ENCODE measurements around the gene BNIPL.

BNIPL gene

DNA sequence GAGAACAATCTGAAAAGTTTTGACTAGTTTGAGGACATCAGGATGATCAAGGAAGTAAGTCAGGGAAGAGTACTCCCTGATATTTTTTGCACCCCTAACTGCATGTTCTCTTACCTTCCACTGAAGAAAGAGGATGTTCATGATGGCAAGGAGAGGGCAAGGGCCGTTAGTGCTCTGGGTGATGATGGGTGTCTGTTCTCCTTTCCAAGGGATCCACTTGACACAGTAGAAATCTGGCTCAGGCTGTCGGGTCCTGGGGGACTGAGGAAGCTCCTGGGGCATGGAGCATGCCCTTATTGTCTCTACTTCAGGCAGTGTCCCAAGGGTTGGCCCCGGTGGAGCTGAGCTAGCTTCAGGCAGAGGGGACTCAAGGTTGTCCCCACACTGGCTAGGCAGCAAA lies 34.3 kb upstream of the BNIPL start:
- Histone ChIP-seq H3K36me3 (replicated peaks; ENCODE audit: insufficient read depth, low read length) (no peaks in the 10 kb centered on the region), H2AFZ (ENCODE audit: low read length) (no peak overlapping the region), H3K27ac (ENCODE audit: low read length) (no peak overlapping the region), H3K9me3 (replicated peaks; ENCODE audit: insufficient read depth, low read length) (no peaks in the 10 kb centered on the region), H3K4me1 (ENCODE audit: low read length) (peaks cover 8% of the 10 kb centered on the region), H3K9me2 (replicated peaks; ENCODE audit: insufficient read depth, low read length) (no peaks in the 10 kb centered on the region), H3K27me3 (replicated peaks; ENCODE audit: insufficient read depth, low read length) (no peaks in the 10 kb centered on the region), H4K20me1 (ENCODE audit: insufficient read depth, low read length) (no peaks in the 10 kb centered on the region), H3K9ac (ENCODE audit: low read length) (no peak overlapping the region), H3F3A (ENCODE audit: insufficient read depth, low read length) (peaks cover 13% of the 10 kb centered on the region), H3K4me3 (ENCODE audit: low read length) (no peak overlapping the region), H3K79me2 (ENCODE audit: low read length) (peaks cover 10% of the 10 kb centered on the region; the same call in 1 of the 2 replicates), H3K4me2 (ENCODE audit: low read depth, low read length) (no peak overlapping the region)
- TF ChIP-seq, protein P1, sequence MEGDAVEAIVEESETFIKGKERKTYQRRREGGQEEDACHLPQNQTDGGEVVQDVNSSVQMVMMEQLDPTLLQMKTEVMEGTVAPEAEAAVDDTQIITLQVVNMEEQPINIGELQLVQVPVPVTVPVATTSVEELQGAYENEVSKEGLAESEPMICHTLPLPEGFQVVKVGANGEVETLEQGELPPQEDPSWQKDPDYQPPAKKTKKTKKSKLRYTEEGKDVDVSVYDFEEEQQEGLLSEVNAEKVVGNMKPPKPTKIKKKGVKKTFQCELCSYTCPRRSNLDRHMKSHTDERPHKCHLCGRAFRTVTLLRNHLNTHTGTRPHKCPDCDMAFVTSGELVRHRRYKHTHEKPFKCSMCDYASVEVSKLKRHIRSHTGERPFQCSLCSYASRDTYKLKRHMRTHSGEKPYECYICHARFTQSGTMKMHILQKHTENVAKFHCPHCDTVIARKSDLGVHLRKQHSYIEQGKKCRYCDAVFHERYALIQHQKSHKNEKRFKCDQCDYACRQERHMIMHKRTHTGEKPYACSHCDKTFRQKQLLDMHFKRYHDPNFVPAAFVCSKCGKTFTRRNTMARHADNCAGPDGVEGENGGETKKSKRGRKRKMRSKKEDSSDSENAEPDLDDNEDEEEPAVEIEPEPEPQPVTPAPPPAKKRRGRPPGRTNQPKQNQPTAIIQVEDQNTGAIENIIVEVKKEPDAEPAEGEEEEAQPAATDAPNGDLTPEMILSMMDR (IDR thresholded peaks at IDR 0.05; ENCODE audit: low read length), result no peak
- TF ChIP-seq EZH2 (optimal IDR thresholded peaks at IDR 0.05; ENCODE audit: low read depth, low read length), result no peak
- no peak for TF ChIP-seq EZH2phosphoT487 (IDR thresholded peaks at IDR 0.05; ENCODE audit: low read length)
- no peak for DNase-seq

DNA sequence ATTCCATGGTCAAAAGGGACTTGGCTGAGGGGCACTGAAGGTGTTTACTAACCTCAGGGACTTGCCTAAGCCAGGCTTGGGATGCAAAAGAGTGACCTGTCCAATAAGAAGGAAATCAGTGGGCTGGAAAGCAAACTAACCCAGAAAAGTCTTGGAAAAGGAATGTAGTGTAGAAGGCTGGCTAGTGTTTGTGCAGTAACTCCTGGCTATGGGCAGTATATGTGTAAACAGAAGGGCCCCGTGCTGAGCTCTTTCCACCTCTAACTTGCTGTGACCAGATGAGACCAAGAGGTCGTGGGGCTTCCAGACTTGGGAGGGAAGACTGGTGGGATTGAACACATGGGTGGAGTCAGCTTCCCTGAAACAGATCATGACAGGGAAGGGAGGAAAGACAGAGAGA lies 33.8 kb upstream of the BNIPL start:
- H4K20me1 ChIP-seq (ENCODE audit: insufficient read depth, low read length), result no peaks in the 10 kb centered on the region
- no peak overlapping the region for H3K27ac ChIP-seq (ENCODE audit: low read length)
- H3K9me3 ChIP-seq (replicated peaks; ENCODE audit: insufficient read depth, low read length), result no peaks in the 10 kb centered on the region
- H3K9ac ChIP-seq (ENCODE audit: low read length), result no peak overlapping the region
- H3K9me2 ChIP-seq (replicated peaks; ENCODE audit: insufficient read depth, low read length), result no peaks in the 10 kb centered on the region
- no peaks in the 10 kb centered on the region for H3K27me3 ChIP-seq (replicated peaks; ENCODE audit: insufficient read depth, low read length)
- DNase-seq, result no peak
- H3F3A ChIP-seq (ENCODE audit: insufficient read depth, low read length), result peaks cover 17% of the 10 kb centered on the region
- H3K36me3 ChIP-seq (replicated peaks; ENCODE audit: insufficient read depth, low read length), result no peaks in the 10 kb centered on the region
- no peak overlapping the region for H2AFZ ChIP-seq (ENCODE audit: low read length)
- peaks cover 11% of the 10 kb centered on the region for H3K4me1 ChIP-seq (ENCODE audit: low read length)
- TF ChIP-seq EZH2 (optimal IDR thresholded peaks at IDR 0.05; ENCODE audit: low read depth, low read length), result no peak
- TF ChIP-seq, protein P1 (IDR thresholded peaks at IDR 0.05; ENCODE audit: low read length), result no peak
- TF ChIP-seq EZH2phosphoT487 (IDR thresholded peaks at IDR 0.05; ENCODE audit: low read length), result no peak
- no peak overlapping the region for H3K4me2 ChIP-seq (ENCODE audit: low read depth, low read length)
- H3K79me2 ChIP-seq (ENCODE audit: low read length), result peaks cover 10% of the 10 kb centered on the region; the same call in 1 of the 2 replicates
- H3K4me3 ChIP-seq (ENCODE audit: low read length), result no peak overlapping the region

DNA sequence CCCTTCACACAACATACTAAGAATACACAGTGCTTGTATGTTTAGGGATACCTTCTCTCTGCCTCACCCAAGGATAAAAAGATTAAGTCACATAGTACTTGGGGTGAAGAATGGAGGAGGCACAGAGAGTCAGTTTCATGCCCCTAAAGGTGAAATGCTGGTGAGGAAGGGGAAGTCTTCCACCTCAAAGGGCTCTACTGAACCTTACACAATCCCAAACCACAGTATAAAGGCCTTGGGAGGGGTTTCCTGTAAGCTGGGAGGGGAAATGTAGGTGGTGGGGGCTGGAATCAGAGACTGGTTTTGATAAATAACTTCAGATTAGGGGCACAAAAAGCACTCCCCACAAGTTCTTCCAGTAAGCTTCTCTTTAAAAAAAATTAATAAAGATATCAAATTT lies 33.2 kb upstream of the BNIPL start:
- Histone ChIP-seq H3K9ac (ENCODE audit: low read length) (no peak overlapping the region), H3K27ac (ENCODE audit: low read length) (no peak overlapping the region), H3K9me3 (replicated peaks; ENCODE audit: insufficient read depth, low read length) (no peaks in the 10 kb centered on the region)

More for the DNA sequence above, 33.2 kb upstream of the BNIPL start:
- Histone ChIP-seq H3K9me2 (replicated peaks; ENCODE audit: insufficient read depth, low read length) (no peaks in the 10 kb centered on the region), H3K4me3 (ENCODE audit: low read length) (no peak overlapping the region), H4K20me1 (ENCODE audit: insufficient read depth, low read length) (no peaks in the 10 kb centered on the region), H2AFZ (ENCODE audit: low read length) (no peak overlapping the region), H3F3A (ENCODE audit: insufficient read depth, low read length) (peaks cover 21% of the 10 kb centered on the region), H3K4me2 (ENCODE audit: low read depth, low read length) (no peak overlapping the region), H3K36me3 (replicated peaks; ENCODE audit: insufficient read depth, low read length) (no peaks in the 10 kb centered on the region), H3K4me1 (ENCODE audit: low read length) (peaks cover 15% of the 10 kb centered on the region), H3K27me3 (replicated peaks; ENCODE audit: insufficient read depth, low read length) (no peaks in the 10 kb centered on the region), H3K79me2 (ENCODE audit: low read length) (peaks cover 10% of the 10 kb centered on the region; the same call in 1 of the 2 replicates)
- no peak for DNase-seq
- TF ChIP-seq EZH2phosphoT487 (IDR thresholded peaks at IDR 0.05; ENCODE audit: low read length) (no peak), EZH2 (optimal IDR thresholded peaks at IDR 0.05; ENCODE audit: low read depth, low read length) (no peak)
- TF ChIP-seq, protein P1 (IDR thresholded peaks at IDR 0.05; ENCODE audit: low read length), result no peak
